HG03039 (cell line): ENCODE measurements around the gene KRT20.
"Not testable (repeated sequence)": the region's sequence is repeated elsewhere in the genome, so short reads cannot be mapped to it uniquely, and the experiment has no call there.

Experiments
- ATAC-seq: cut with Tn5 transposase; IDR thresholded peaks from one replicate; pipeline ENCODE4 v1.9.1; 2021; ENCODE audit warnings: mild to moderate bottlenecking, moderate library complexity; ENCODE audit not compliant: unreplicated experiment

KRT20 gene, protein sequence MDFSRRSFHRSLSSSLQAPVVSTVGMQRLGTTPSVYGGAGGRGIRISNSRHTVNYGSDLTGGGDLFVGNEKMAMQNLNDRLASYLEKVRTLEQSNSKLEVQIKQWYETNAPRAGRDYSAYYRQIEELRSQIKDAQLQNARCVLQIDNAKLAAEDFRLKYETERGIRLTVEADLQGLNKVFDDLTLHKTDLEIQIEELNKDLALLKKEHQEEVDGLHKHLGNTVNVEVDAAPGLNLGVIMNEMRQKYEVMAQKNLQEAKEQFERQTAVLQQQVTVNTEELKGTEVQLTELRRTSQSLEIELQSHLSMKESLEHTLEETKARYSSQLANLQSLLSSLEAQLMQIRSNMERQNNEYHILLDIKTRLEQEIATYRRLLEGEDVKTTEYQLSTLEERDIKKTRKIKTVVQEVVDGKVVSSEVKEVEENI

DNA sequence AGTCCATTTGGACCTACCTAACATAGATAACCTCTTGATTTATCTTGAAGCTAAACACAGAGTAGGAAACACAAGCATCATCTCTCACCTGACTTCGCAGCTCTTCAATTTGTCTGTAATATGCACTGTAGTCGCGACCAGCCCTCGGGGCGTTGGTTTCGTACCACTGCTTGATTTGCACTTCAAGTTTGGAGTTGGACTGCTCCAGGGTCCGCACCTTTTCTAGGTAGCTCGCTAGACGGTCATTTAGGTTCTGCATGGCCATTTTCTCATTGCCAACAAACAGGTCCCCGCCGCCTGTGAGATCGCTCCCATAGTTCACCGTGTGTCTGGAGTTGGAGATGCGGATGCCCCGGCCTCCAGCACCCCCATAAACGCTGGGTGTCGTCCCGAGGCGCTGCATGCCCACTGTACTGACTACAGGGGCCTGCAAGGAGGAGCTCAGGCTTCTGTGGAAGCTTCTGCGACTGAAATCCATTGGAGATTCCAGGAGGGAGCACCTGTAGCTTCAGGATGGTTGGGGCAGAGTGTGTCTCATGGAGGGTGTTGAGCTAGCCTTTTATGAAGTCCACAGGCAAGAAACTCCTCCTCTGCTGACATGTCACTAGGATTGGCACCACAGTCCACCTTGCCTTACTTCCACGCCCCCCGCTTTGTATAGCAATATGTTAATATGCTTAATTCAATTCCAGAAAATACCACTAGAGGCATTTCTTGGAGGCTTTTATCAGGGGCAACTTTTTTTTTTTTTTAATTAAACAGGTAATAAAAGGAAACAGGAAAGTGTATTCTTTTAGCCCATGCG is at the start of gene KRT20:
KRT20 (minus strand) TSS at position 535 of the 805 bp plus-strand sequence; CDS start at position 478, 57 bp downstream.
- ATAC-seq: no peak

DNA sequence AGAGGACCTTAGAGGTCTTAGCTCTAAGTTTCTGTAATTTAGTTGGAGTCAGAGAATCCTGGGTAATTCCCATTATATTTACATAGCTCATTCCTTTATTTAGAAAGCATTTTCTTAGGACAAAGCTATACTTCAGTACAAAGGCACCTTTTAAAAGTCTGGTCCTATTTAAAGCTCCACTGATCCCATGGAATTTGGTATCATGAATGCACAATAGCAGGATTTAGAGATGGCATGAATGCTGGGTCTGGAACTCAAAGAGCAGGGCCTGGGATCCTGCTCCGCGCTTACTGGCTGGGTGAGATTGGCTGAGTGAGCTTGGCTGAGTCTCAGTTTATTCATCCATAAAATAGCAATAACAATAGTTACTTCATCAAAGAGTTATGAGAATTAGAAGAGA is 47.6 kb upstream of the KRT20 start:
- ATAC-seq: no peak

DNA sequence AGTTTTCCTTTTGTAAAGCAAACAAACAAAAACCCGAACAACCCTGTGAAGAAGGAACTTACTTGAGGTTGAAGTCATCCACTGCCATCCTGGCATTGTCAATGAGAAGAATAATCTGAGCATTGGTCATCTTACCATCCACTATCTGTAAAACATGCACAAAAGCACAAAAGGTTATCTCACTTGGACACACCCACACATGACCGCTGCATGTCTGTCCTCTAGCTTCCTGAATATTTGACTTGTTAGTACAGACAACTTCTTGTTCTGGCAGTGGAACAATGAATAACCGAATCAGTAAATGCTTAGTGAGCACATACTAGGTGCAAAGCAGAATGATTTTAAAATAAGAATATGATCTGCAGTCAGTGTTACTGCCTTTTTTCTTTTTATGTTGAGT is 46.3 kb upstream of the KRT20 start:
- ATAC-seq: no peak

DNA sequence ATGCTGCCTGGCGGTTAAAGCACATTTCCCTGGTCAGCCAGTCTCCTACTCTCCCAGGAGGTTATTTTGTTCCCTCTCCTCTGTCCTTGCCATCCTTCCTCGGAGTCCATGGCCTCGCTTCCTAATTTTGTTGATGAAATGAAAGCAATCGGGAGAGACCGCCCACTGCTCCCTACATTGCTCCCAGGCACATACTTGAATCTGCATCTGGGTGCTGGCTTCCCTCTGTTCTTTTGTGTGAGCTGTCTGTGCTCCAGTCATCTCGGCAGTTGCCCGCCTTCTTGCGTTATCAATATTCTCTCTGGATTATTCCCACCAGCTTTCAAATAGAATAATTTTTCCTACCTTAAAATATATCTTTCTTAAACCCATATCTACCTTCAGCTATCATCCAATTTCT is 41.3 kb upstream of the KRT20 start:
- no peak for ATAC-seq

DNA sequence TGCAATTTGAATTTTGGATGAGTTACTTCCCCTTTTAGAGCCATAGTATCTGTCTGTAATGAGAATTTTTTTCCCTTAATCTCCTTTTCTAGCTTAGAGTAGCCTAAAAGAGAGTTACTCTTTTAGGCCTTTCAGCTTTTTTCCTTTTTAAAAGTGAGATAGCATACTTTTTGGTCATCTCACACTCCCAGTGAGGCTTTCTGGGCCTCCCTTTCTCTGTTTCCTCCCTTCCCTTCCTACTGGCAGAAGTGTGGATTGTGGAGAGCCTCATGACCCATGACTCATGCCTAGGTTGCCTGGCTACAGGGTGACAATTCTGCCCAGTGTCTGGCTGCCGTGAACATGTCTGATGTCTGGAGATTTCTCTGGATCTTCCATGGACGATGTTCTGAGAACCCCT is 37.2 kb upstream of the KRT20 start:
- no peak for ATAC-seq

DNA sequence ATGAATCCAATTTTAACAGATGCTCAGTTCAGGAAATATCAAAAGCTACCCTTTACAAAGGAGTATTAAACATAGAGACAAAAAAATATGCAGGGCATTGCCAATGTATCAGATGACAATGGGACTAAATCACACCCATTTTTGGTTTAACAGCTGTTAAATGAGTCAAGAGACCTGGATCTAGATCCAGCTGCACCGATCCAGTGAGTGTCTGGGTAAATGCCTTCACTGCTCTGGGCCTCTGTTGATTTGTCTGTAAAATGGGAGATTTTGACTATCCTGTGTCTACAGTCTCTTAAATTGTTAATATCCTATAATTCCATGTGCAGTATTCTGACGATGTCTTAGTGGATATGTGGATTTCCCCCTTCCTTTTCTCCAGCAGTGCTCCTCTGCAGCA is 36.0 kb upstream of the KRT20 start:
- ATAC-seq: no peak

DNA sequence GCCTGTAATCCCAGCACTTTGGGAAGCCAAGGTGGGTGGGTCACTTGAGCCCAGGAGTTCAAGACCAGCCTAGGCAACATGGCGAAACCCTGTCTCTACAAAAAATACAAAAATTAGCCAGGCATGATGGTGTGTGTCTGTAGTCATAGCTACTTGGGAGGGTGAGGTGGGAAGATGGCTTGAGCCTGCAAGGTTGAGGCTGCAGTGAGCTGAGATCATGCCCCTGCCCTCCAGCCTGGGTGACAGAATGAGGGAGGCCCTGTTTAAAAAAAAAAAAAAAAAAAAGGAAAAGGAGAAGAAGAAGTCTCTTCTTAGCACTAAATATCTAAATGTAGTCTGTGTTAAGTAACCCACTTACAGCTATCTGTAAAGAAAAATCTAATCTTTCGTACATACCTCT is 32.1 kb upstream of the KRT20 start:
- not testable (repeated sequence) for ATAC-seq

DNA sequence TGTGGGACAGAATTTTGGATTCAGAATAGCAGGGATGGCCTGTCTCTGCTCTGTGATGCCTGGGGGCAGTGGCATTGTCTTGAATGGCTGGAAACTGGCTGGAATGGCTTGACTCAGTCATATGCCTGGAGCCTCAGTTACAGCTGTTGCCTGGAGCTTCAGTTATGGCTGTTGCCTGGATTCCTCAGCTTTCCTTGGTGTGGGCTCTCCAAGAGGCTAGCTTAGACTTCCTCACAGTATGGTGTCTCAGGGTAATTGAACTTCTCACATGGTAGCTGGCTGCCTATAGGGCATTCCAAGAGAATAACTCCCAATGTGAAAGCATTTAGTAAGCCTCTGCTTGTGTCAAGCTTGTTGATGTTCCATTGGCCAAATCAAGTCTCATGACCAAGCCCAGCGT is 31.3 kb upstream of the KRT20 start:
- ATAC-seq: no peak

DNA sequence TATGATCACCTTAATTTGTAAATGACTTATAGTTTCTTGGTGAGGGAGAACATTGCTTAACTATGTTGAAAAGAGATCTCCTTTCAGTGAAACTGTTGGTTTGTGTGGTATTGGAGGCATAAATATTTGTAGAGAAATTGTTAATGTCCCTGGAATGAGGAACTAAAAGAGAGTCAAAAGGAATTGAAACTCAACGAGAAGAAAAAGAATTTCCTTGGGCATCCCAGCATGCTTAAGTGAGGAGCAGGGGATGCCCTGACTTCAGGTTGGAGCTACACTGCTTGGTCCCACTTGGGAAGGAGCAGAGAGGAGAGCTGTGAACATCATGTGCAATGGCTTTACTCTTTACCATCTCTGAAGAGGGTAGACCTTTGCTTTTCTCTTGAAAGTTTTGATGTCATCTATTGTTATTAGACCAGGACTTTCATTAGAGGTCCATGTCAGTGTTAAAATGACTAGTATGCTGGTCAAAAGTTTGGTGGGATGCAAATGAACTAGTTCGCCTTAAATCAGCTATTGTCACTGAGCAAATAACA is 30.7 kb upstream of the KRT20 start:
- ATAC-seq: no peak

DNA sequence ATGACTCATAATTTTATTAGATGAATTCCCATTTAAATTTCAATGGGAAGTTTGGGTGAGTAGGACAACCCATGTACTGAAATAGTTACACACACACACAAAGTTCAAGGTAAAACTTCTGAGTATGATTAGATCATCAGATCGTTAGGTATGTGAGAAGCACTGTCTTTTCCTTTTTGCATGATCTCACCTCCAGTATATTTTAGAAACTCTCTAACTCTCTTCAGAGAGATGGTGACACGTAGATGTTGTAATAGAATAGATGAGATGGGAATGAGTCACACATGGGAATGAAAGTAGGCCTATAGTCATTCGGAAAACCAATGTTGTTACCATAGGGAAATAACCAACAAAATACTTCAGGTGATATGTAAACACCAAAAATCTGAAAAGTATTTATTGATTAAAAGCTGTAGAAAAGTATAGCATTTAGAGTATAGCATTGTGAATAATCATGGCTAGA is 30.2 kb upstream of the KRT20 start:
- no peak for ATAC-seq

DNA sequence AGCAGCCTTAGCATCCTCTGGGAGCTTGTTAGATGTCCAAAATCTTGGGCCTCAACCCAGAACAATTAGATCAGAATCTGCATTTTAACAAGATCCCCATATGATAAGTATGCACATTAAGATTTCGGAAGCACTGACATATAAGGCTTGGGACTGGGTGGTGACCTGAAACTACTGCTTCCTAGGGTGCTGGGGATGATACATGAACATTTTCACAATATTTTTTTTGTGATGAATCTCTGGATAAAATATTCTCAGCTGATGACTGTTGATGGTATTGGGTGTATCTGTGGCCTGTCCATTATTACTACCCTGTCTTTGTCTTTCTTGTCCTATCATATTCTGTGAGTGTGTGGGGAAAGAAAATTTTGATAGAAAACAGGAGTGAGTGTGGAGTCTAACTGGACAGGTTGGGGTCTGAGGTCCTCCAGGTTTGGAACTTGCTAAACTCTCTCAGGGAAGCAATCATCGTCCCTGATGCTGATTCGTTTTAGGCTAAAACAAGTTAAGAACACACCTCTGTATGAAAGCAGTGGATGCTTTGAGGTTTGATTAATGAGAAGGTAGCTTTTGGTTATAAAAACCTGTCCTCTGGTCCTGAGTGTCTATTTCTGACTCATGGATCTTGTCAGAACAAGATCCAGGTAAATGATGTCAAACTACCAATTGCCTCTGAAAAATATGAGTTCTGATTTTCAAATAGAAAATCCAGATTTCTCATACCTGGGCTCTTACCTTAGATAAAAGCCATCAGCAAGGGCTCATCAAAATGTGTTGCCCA is 29.2 kb upstream of the KRT20 start:
- no peak for ATAC-seq

DNA sequence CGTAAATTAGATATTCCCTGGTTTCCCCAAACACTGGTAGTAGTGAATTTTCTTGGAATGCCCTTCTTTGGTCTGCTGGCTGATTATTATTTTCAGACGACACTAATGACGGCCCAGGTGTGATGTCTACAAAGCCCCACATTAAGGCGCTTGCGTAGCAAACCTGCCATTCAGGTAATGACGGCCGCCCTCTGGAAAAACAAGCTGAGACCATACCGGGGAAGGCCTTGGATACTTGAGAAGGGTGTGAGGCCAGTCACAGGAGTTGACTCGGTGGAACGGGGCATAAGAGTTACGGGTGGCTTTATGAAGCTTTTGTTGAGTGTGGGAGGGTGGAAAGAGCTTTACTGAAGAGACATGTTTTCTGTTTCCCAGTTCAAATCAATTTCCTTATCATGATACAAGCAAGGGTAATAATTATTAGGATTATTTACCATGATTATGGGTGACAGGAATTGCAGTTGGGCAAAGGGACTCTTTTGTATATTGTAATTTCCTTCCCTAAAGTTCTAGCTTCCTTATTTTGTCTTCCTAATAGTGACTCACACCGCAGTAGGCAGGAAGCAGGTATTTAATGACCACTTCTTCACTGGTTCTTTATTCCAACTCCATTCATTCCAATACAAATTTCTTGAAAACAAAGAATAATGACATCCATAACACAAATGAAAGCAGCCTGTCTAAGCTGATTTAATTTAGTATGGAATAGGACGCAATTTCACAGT is 27.6 kb upstream of the KRT20 start:
- ATAC-seq: no peak

DNA sequence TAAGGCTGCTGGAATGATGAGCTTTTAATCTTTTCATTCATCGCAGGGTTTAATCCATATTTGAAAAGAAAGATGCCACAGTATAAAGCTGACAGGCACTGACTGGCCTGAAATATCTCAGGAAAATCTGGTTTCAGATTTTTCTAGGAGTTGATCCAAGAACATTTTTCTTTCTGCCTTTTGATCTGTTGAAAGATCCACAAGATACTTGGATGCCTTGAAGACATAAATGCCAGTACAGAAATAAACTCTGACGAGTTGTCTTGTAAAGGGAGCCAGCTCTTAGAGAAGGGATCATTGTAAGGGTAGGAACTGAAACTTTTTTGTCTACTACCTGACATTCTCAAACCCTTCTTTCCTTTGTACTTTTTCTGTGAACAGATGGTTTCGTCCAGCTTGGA is 25.4 kb upstream of the KRT20 start:
- no peak for ATAC-seq

DNA sequence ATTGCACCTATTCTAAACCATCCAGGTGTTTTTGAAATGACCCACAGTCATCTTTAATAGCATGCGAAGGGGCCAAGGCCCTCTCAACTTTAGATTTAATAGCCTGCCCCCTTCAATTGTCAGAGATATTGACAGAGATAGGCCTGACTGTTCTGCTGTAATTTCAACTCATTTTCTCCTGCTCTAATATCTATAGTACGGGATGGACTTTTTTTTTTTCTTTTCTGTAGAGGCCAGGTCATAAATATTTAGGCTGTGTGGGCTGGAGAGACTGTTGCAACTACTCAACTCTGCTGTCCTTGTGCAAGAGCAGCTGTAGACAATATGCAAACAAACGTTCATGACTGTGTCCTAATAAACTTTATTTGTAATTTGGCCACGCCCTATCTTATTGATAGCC is 24.7 kb upstream of the KRT20 start:
- ATAC-seq: no peak

DNA sequence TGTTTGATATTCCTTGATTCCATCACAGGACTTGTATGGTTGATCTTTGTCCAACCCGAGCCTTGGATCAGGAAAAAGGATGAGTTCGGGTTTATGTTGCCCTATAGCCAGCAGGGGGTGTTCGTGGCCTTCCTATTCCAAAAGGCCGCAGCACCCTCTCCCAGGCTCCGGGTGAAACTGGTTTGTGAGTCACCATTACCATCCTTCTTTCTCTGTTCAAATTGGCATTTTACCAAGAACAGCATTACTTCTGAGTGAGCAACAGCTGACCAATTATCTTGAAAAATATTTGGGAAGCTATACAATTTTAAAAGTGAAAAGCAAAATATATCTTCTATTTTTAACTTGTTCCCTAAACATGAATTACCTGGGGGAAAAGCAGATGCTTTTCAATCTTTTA is 24.3 kb upstream of the KRT20 start:
- ATAC-seq: no peak

DNA sequence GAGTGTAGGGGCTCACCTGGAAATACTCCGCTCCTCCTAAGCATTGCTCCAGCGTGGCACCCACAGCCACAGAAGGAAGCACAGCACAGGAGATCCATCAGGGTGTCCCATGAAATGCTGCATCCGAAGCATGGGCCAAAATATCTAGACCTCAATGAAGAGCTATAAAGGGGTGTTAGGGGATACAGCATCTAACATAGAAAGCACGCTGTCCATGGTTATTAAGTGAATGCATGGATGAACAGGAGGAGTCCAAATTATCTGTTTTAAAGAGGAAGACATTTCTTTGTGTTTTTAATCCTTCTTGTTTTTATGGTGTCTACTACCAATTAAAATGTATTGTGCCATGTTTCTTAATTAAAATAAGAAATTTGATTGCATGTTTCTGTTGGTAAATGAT is 21.6 kb upstream of the KRT20 start:
- ATAC-seq: no peak

DNA sequence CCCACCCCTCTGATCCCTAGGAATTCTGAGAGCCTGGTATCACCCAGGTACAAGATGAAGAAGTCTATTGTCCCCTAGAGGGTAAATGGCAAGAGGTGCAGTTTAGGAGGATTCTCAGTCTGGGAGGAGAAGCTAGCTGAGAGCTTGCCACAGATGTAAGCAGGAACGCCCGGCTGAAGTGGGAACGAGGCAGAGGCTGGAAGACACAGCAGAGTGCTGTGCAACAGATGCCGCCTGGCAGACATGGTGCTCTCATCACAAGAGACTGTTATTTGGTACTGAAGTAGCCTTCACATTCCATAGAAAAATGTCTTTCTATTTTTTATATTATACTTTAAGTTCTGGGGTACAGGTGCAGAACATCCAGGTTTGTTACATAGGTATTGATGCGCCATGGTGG is 20.3 kb upstream of the KRT20 start:
- no peak for ATAC-seq

DNA sequence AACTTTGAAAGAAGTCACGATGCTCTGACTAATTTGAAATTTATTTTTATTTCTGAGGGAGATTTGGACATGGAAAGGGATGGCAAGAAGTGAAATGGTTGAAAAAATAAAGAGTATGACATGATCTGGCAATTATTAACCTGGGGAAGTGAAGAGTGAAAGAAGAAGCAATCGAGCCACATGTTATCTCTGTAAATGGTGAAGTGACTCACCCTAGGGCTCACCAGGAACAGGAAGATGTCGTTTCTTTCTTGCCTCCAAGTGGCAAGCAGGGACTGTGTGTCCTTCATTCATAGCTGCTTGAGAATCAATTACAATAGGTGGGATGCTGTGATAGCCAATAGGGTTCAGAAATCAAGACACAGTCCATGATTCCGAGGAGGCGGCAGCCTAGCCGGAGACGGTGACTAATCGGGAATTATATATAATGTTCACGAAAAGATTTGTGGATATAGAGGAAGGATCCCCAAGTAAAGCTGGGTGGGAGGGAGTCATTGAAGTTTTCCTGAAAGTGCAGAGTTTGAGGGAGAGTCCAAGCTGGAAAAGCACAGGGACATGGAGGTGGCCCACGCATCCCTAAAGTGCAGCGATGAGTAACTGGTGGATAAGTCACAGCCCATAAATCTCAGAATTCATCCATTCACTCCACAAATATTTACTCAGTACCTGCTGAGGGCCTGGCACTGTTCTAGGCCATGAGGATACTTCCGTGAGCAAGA is 18.2 kb upstream of the KRT20 start:
- no peak for ATAC-seq

DNA sequence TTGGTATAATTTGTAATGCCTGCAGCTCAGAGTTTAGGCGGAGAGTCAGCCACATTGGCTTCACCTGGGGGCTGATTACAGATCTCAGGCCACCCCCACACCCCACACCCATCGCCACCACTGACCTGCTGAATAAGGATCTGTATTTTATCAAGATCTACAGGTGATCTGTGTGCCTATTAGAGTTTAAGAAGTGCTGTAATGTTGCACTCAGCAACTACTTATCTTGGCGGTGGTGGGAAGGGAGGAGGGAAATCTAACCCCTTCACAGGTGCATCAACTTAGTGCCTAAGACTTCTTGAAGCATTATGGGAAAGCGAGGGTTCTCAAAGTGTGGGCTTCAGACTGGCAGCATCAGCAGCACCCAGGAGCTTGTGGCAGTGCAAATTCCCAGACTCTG is 17.5 kb upstream of the KRT20 start:
- ATAC-seq: no peak

DNA sequence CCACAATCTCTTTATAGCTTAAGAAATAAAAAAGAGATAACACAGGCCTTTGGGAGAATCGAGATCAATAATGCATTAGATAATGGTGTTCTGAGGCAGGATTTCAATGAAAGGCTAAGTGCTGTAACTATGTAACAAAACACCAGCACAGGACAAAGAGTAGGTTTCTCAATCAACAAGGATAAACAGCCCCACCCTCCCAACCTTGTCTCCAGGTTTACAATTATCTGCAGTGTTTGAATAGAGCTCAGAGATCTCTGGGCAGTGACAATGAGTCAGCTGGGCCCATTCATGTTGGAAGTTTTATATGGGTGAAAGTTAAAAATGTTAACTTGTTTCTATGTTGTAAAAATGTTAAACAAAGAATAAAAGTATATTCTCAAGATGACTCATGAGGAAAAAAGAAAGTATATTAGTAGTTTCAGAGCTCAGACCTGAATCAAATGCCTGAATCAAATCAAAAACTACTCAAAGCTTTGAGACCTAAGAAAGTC is 17.0 kb upstream of the KRT20 start:
- ATAC-seq: no peak
